Hematopoietic multipotent progenitor cell treated with erythropoietin and hydrocortisone succinate and interleukin-3 and kit ligand, for 17 days (in vitro differentiated cells): ENCODE measurements around the gene MIXL1.
"Not testable (repeated sequence)": the region's sequence is repeated elsewhere in the genome, so short reads cannot be mapped to it uniquely, and the experiment has no call there.

Experiments
- DNase-seq: peaks from one replicate; pipeline ENCODE4 v3.0.0-alpha.2; 2015; ENCODE audit warnings: low spot score

Gene MIXL1

DNA sequence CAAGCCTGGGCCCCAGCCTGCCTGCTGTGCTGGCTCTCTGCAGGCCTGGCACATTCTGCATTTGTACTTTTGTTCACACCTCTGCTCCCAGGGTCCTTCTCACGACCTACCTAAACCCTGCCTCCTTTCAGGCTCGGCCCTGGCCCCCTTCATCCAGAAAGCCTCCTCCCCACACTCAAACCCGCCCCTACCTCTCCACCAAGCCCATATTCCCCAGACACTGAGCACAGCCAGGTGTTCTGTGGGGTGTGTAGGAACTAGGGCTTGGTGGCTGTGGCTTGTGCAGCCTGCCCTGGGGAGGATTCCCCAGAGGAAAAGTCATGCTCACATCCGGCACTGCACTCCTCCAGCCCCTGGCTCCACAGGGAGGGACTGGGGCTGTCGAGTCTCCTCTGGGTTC lies 8.2 kb upstream of the MIXL1 start:
- DNase-seq = no peak

GRCh38 chr1:226216056-226216455 lies 7.4 kb upstream of the MIXL1 start:
- DNase-seq = no peak

DNA sequence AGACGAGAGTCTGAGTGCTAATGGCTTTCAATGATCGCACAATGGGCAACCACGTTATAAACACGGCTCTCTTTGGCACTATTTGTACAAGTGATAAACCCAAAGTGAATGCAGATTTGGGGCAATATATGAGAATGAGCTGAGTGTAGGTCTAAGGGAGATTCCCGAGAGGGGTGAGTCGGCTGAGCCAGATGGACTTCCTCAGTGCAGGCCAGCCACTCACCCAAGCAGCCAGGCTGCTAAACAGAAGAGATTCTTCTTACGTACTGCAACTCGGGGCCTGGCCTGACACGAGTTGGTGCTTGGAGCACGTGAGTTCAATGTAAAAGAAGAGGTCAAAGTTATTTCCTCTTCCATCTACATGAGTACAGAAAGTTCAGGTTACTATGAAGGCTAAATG lies 6.2 kb upstream of the MIXL1 start:
- DNase-seq = no peak

GRCh38 chr1:226220473-226221189 lies 2.8 kb upstream of the MIXL1 start:
- DNase-seq = no peak

DNA sequence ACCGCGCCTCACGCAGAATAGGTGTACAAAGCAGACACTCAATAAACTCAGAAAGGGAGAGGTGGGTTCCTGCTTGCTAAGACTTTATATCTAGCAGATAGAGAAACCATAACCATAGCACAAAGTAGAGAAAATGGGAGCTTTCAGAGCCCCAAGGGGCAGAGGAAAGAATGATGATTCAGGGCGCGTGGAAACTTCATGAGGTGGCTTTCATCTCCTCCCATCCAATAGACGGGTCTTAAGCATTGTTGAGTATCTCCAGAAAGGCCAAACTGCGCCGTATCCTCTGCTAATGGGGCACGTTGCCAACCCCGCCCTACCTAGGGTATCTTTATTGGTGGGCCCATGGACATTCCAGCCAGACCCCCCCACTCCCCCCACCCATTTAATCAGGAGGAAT lies 778 bp upstream of the MIXL1 start:
- no peak for DNase-seq

DNA sequence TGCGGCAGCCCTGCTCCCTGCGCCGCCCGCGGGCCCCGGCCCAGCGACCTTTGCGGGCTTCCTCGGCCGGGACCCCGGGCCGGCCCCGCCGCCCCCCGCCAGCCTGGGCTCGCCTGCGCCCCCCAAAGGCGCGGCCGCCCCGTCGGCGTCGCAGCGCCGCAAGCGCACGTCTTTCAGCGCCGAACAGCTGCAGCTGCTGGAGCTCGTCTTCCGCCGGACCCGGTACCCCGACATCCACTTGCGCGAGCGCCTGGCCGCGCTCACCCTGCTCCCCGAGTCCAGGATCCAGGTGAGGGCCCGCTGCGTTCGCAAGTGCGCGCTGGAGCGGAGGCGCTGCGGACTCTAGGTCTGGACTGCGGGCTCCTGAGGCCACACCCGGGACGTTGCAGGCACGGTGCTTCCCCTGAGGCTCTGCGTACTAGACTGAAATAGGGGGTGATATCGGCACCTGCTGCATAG lies 351 bp downstream of the MIXL1 start:
- no peak for DNase-seq

DNA sequence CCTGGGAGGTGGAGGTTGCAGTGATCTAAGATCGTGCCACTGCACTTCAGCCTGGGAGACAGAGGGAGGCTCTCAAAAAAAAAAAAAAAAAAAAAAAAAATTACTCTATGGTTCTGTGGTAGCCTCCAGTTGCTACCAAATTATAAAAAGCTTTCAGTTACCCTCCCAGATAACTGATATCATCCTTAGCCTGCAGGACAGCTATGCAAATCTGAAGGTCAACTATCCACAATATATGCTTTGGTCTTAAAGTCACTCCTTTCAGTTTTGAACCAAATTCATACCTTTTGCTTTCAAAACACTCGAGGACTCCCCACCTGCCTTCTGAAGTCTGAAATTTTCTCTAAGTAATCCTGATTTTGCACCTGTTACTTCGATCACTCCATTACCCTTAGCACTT lies 3.1 kb downstream of the MIXL1 start:
- no peak for DNase-seq

DNA sequence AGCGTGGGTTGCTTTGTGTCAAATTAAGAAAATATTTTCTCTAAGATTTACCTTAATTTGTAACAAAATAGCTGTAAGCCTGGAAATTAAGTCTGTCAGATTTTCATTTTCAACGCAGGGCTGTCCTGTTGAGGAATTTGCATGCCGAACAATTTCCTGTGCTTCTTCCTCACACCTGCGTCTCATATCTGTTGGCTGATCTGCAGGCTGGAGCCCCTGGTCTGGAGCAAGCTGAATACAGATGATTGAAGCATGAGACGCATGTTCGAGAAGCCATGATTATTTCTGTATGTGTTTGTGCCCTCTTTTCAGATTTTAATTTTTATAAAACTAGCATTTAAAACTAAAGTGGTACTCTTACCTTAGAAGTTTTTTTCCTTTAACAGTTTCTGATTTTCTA lies 9.8 kb downstream of the MIXL1 start:
- no peak for DNase-seq

GRCh38 chr1:226233806-226234205 lies 10.3 kb downstream of the MIXL1 start:
- DNase-seq = no peak

DNA sequence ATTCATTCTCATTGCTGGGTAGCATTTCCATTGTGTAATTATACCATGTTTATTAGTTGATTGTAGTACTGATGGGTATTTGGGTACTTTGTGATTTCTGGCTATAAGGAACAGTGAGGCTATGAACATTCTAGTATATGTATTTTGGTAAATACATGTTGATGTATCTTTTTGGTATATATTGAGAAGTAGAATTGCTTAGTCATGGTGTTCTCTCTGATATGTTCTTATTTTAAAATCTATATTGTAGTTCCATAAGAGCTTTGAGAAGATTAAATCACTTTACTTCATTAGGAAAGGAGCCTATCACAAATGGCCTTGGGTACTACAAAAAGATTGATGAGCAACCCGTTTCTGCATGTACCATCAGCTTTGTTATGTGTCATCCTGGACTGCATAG lies 13.4 kb downstream of the MIXL1 start:
- no peak for DNase-seq

DNA sequence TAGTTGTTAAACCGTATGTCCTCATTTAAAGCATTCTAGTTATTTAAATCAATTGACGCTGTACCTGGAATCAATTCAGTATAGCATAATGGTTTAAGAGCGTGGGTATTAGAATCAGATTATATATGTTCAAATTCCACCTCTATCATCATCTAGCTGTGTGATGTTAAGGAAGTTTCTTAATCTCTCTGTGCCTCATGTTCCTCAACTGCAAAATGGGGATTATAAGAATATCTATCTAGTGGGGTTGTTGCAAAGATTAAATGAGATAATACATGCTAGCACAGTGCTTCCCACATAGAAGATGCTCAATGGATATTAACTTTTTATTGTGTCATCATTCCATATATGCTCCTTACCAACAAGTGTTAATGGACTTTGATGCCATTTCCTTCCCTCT lies 16.0 kb downstream of the MIXL1 start:
- DNase-seq = no peak

DNA sequence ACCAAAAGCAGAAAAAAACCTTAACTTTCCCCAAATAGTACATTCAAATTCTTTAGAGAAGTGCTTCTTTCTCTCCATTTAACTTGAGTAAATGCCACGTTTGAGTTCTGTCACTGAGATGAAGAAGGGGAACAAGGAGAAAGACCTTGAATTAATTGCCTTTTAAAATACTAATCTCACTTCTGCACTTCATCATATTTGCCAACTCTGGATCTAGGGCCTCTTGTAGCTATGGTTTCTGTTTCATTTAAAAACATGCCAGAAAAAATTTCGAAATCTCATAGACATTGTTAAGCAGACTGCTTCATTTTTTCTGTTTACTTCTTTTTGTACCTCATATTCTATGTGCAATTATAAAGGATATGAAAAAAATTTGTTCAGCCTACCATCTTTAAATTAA lies 24.6 kb downstream of the MIXL1 start:
- DNase-seq = no peak

- no peak for DNase-seq
Observed at GRCh38 chr1:226248796-226249195, 25.3 kb downstream of the MIXL1 start.

DNA sequence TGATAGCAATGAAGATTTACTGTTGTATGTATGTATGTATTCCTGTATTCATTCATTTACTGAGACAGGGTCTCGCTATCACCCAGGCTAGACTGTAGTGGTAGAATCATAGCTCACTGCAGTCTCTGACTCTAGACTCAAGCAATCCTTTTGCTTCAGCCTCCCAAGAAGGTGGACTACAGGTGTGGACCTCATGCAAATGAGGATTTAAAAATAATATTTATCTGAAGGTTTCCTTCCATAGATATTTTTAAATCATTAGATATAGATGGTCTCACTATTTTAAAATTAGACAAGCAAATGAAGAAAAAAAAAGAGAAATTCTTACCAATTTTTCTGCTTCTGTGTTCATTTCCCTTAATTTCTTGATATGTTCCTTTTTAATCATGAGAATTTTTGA lies 27.0 kb downstream of the MIXL1 start:
- DNase-seq = no peak

GRCh38 chr1:226252841-226253240 lies 29.4 kb downstream of the MIXL1 start:
- not testable (repeated sequence) for DNase-seq

- no peak for DNase-seq
Observed at GRCh38 chr1:226253933-226254332, 30.5 kb downstream of the MIXL1 start.

DNA sequence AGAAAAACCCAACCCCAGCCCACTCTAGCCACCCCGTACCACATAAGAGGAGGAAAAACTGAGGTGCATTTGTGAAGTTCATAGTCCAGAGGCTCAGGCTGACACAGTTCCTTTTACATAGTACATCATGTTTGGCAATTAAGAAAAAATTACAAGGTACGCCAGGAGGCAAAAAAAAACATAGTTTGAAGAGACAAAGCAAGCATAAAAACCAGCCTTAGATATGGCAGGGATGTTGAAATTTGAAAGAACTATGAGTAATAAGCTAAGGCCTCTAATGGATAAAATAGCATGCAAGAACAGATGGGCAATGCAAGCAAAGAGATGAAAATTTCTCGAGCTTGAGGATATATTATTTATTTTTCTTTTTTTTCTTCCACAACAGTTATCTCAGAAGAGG lies 31.9 kb downstream of the MIXL1 start:
- no peak for DNase-seq

- no peak for DNase-seq
Observed at GRCh38 chr1:226261818-226262217, 38.4 kb downstream of the MIXL1 start.

DNA sequence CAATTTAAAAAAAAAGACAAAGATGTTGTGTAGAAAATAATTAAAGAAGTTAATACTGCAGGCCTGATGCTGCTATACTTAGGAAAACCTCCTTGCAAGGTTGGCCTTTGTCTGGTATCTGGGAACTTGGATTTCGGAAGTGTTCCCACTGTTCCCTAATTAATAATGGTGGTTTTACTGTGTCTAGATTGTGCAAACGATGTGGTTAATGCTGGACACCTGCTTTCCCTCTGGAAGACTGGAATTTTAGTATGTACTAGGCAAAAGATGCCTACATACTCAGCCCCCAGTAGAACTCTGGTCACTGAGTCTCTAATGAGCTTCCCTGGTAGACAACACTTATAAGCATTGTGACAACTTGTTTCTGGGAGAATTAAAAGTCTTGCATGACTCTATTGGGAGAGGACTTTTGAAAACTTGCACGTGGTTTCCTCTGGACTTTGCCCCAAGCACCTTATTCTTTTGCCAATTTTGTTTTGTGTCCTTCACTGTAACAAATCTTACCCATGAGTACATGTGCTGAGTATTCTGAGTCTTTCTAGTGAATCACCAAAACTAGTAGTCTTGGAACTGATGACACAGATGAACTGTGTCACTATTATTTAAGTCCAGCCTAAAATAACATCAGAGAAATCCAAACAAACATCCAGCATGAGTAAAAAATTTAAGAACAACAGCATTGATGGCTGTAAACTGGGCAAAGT lies 45.1 kb downstream of the MIXL1 start:
- DNase-seq = no peak

DNA sequence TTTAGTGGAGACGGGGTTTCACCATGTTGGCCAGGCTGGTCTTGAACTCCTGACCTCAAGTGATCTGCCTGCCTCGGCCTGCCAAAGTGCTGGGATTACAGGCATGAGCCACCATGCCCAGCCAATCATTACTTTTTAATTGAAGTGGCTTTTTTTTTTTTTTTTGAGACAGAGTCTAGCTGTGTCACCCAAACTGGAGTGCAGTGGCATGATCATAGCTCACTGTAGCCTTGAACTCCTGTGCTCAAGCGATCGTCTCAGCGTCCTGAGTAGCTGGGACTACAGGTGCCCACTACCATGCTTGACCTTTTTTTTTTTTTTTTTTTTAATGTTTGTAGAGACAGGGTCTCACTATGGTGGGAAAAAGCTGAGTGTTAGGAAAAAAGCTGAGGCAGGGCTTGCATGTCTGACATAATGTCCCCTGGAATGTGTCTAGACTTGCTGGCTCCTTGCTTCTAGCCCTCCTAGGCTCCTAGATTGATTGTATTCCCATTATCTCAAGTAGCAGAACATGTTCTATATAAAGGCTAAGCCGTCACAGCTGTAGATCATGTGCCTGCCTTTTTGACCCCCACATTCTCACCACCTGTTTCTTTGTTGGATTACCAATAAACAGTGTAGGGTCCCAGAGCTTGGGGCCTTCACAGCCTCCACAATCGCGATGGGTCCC lies 48.9 kb downstream of the MIXL1 start:
- not testable (repeated sequence) for DNase-seq

DNA sequence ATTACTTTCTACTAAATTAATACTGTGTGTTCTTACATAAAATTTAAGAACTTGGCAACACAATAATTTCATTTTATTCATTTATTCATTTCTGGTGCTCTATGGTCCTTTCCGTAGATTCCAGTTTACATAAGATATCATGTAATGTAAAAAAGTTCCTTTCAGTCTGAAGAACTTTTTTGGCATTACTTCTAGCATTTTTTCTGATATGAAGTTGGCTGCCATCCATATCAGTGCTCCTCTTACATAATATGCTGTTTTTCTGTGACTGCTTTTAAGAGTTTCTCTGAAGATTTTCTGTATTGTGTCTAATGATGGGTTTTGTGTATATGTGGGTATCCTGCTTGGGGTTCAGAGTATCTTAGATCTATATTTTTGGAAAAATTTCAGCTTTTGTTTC lies 50.7 kb downstream of the MIXL1 start:
- peak; percentile 40 for DNase-seq

- DNase-seq = no peak
Observed at GRCh38 chr1:226276077-226276682, 52.7 kb downstream of the MIXL1 start.
